GM19351 (cell line): ENCODE measurements around the gene PNRC2.
"Not testable (repeated sequence)": the region's sequence is repeated elsewhere in the genome, so short reads cannot be mapped to it uniquely, and the experiment has no call there.

ENCODE experiments used
- ATAC-seq: cut with Tn5 transposase; IDR thresholded peaks from one replicate; pipeline ENCODE4 v1.9.1; 2021; ENCODE audit warnings: mild to moderate bottlenecking, moderate library complexity; ENCODE audit not compliant: unreplicated experiment

Gene PNRC2

GRCh38 chr1:23947366-23947765 lies 12.3 kb upstream of the PNRC2 start:
- ATAC-seq, result no peak

GRCh38 chr1:23953020-23953419 lies 6.6 kb upstream of the PNRC2 start:
- ATAC-seq, result no peak

DNA sequence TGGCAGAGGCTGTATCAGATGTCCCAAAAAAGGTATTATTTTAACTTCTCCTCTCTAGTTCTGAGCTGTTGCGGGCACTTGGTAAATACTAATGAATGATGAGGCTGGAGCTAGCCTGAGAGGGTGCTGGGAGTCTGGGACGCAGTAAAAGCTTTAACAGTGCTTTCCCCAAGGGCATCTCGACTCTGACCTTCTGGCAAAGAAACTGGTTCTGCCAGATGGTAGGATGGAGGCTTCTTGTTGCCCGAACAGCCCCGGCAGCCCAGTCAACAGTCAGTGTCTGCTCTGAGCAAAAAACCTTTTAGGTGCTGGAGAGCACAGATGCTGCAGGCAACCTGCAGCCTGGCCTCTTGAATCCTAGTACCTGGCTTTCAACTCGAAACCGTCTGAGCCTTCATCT lies 2.5 kb upstream of the PNRC2 start:
- ATAC-seq, result no peak

DNA sequence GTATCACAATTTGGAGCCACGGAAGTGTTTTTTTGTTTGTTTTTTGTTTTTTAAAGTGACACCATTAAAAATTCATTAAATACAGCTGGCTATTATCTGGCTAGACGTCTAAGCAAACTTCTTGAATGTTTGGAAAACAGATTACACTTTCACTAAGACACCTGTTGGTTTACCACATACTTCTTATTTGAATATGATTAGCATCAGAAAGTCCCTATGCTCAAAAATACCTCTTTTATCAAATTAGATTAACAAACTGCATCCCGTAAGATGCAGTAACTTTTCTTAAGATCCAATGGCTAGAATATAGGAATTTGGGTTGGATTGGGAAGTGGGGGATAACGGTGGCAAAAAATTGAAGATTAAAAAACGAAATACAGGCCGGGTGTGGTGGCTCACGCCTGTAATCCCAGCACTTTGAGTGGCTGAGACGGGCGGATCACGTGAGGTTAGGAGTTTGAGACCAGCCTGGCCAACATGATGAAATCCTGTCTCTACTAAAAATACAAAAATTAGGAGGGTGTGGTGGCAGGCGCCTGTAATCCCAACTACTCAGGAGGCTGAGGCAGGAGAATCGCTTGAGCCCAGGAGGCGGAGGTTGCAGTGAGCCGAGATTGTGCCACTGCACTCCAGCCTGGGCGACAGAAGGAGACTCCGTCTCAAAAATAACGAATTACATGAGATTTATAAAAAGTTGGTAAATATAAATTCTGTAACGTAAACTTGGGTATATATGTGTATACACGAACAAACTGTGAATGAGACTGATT lies 1.4 kb upstream of the PNRC2 start:
- ATAC-seq, result not testable (repeated sequence)

GRCh38 chr1:23958810-23959460 lies 693 bp upstream of the PNRC2 start:
- ATAC-seq, result peak; percentile 72

DNA sequence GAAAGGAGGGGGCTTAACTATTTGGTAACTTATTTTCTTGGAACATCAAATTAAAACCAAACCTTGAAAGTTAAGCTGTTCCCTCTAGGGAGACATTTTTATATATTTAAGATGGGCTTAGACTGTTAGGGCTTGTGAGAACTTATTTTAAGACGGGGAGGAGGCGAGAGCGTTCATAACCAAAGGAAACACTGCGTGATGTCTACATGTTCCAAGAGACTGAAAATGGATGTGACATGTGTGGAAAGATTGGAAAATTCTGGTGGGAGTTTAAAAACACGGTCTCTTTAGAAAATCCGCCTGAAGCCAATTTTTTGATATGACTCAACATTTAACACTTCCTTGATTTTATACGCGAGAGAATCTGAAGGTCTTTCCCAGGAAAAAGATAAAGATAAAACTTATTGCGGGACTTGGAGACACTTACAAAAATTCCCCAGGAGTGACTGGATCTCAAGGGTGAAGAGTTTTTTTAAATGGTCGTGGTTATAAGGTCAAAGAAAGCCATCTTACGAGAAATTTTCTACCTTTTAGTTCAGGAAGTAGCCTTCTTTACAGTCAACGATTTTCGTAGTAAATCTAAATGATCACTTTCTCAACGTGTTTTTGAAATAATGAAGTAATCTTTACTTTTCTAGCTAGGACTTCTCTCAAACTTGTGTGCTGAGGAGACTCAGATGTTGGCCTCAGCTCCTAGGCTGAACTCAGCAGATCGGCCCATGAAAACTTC lies 828 bp downstream of the PNRC2 start:
- no peak for ATAC-seq

GRCh38 chr1:23963617-23964234 lies 4.1 kb downstream of the PNRC2 start:
- no peak for ATAC-seq

- no peak for ATAC-seq
Observed at GRCh38 chr1:23964235-23964668, 4.6 kb downstream of the PNRC2 start.

- no peak for ATAC-seq
Observed at GRCh38 chr1:23964790-23965740, 5.4 kb downstream of the PNRC2 start.

DNA sequence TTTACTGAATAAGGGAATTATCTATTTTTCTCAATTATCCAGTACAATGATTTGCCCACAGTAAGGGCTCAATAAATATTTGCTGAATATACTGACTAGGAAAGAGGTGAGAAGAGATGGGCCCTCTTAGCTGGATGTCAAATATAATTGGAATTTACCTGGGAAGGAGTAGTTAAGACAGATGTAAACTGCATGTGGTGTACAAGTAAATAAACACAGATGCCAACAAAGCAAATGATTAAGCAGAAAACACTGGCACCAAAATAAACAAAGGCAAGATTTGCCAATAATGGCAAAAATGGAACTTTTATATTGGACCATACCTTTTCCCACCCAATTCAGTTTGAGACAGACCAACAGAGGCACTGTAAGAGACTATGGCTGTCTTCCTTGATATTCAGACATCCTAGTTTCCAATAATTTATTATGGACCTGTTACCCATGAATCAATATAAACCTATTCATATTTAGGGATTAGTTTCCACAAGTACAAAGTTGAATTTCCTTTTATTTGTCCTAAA lies 7.4 kb downstream of the PNRC2 start:
- no peak for ATAC-seq

- no peak for ATAC-seq
Observed at GRCh38 chr1:23967871-23968270, 8.2 kb downstream of the PNRC2 start.

DNA sequence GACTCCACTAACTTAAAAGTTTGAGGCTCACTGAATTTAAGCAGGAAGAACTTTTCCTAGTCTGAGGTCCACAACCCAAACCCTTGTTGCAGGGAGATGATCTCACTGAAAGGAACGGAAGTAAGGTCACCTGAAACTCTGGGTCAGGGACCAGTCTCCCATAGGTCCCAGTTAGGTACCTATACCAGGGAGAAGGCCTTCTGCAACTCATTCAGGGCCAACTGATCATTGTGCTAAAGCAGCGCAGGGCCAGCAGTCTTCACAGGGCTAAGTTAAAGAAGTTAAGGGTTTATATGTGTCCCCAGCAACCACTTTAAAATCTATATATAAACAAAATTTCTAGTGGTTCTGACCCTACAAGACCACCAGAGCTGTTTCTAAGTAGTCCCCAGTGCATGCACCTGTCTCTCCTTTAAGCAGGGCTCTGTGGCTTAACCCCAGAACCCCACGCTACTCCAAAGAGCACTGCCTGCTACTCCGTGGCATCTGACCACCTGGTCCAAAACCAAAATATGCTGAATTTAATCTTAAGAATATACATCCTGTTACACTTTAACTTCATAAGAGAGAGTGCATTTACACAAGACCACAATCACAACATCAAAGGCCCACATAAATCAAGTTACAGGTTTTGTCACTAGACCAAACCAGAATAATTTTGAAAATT lies 17.7 kb downstream of the PNRC2 start:
- ATAC-seq, result no peak

GRCh38 chr1:23977854-23978191 lies 18.2 kb downstream of the PNRC2 start:
- no peak for ATAC-seq

DNA sequence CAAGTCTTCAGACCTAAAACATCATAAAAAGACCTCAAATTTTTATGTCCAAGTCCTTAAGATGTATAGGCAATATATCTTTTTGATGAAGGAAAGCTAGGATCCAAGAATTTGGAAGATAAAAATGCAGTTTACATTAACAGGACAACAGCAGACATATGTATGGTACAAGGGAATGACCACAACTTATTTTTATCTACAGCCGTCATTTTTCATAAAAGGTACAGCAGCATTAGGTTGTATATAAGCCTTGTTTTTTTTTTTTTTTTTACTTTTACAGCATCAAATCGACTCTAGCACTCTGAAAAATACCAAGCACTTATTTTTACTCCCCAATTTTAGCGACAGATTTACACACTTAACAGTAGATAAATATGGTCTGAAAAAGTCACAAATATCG lies 19.2 kb downstream of the PNRC2 start:
- no peak for ATAC-seq

DNA sequence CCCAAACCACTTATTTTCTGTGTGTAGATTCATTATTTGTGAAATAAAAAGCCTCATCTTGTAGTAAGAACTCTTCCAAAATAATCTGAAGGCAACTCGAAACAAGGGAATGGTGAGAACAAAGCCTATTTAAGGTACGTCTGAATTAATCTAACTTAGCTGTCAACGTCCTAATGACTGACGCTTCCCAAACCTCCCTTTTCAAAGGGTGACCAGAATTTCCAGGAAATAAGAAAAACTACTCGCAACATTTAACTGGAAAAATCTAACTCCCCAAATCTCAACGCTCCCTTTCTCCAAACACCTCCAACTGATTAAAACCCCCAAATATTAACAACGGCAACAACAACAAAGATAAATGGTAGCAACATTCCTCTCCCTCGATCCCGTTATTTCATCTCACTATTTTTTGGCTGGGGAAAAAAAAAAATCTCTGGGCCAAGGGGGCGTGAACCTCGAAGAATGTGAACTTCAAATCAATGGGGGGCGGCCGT lies 19.8 kb downstream of the PNRC2 start:
- ATAC-seq, result no peak

- ATAC-seq, result peak; percentile 84
Observed at GRCh38 chr1:23979881-23980727, 20.5 kb downstream of the PNRC2 start, which contains the start of gene SRSF10. Gene SRSF10 (minus strand): TSS chr1:23980327. CDS start chr1:23980255, 72 bp downstream.

- no peak for ATAC-seq
Observed at GRCh38 chr1:23980728-23981070, 21.1 kb downstream of the PNRC2 start.

- no peak for ATAC-seq
Observed at GRCh38 chr1:23984417-23985186, 25.0 kb downstream of the PNRC2 start.
